Measurements from ENCODE around the gene PDCD6IP. TPM values are rescaled to one million over a fixed set of nuclear protein-coding genes. Genes with fewer than 3 reads are reported as not detected.

PDCD6IP gene
- total and polyA plus RNA-seq, 2 donors from 2014 or later = 47.2 to 240 TPM

DNA sequence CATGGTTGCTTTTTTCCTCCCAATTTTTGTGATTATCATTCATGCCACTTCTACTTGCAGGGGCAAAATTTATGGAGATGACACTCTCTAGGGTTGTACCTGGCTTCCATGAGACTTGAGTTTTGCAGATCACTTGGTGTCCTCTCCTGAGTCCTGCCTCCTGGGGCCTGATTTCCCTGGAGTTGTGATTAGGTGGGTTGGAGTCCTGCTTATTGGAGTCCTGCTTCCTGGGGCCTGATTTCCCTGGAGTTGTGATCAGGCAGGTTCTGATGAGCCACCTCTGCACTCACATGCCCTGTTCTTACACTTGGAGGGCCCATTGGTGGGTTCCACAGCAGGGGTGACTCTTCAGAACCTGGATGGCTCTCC, 102.0 kb downstream of the PDCD6IP start:
- intact Hi-C loops (cut with DNase I) = no loop called here
- no peak for FAIRE-seq
- Histone ChIP-seq H3K4me3 (ENCODE audit: low read length in 3 of 3) (no peak overlapping the region), H3K4me1 (ENCODE audit: control insufficient read depth in 2 of 3, insufficient read depth in 2 of 3, low read depth in 1 of 3, low read length in 3 of 3) (no peaks in the 10 kb centered on the region), H3K27me3 (ENCODE audit: control insufficient read depth, insufficient read depth, low read length) (no peaks in the 10 kb centered on the region), H3K27ac (ENCODE audit: low read depth in 2 of 2, low read length in 2 of 2) (no peak overlapping the region), H3K9me3 (ENCODE audit: control insufficient read depth in 2 of 3, insufficient read depth in 1 of 3, low read length in 3 of 3) (no peaks in the 10 kb centered on the region), H3K36me3 (ENCODE audit: control insufficient read depth in 2 of 3, insufficient read depth in 3 of 3, low read length in 3 of 3) (no peaks in the 10 kb centered on the region), H3K9ac (ENCODE audit: low read length in 3 of 3) (no peak overlapping the region)
- no peak for DNase-seq
- TF ChIP-seq, protein P1, sequence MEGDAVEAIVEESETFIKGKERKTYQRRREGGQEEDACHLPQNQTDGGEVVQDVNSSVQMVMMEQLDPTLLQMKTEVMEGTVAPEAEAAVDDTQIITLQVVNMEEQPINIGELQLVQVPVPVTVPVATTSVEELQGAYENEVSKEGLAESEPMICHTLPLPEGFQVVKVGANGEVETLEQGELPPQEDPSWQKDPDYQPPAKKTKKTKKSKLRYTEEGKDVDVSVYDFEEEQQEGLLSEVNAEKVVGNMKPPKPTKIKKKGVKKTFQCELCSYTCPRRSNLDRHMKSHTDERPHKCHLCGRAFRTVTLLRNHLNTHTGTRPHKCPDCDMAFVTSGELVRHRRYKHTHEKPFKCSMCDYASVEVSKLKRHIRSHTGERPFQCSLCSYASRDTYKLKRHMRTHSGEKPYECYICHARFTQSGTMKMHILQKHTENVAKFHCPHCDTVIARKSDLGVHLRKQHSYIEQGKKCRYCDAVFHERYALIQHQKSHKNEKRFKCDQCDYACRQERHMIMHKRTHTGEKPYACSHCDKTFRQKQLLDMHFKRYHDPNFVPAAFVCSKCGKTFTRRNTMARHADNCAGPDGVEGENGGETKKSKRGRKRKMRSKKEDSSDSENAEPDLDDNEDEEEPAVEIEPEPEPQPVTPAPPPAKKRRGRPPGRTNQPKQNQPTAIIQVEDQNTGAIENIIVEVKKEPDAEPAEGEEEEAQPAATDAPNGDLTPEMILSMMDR (IDR thresholded peaks at IDR 0.05; ENCODE audit: borderline replicate concordance, extremely low read depth, insufficient read depth) = no peak

DNA sequence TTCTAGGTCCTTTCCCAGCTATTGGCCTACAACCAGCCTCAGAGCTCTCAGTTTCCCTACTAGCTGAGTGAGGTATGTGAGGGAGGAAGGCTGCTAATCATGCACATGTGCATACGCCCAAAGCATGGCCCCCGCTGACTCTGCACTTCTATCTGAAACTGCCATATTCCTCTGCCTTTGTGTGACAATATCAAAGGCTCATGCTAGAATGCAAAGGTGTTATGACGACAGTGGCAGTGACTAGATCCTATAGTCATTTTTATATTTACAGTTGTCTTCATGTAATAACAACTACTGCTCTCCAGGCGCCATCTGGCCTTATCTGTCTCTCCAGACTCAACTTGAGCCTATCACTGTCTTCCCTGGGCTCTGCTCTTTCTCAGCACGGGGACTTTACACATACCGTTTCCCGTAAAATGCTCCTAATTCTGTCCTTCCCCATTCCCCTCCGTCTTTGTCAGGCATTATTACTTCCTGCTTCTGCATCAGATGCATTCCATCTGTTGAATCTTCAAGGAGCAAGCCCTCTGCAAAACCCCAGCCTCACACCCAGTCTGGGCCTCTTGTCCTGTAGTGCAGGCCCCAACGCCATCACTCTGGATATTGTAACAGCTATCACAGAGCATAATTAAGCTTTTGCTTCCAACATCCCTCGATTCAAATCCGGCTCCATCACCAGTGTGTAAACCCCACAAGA, 102.5 kb downstream of the PDCD6IP start:
- FAIRE-seq (no peak), DNase-seq (peak in 1 of 5 donors; percentile 53)
- no peaks in the 10 kb centered on the region for H3K36me3 ChIP-seq (ENCODE audit: control insufficient read depth in 2 of 3, insufficient read depth in 3 of 3, low read length in 3 of 3)
- H3K9ac ChIP-seq (ENCODE audit: low read length in 3 of 3) = no peak overlapping the region
- H3K4me1 ChIP-seq (ENCODE audit: control insufficient read depth in 2 of 3, insufficient read depth in 2 of 3, low read depth in 1 of 3, low read length in 3 of 3) = no peaks in the 10 kb centered on the region
- TF ChIP-seq, protein P1 (IDR thresholded peaks at IDR 0.05; ENCODE audit: borderline replicate concordance, extremely low read depth, insufficient read depth) = no peak
- intact Hi-C loops (cut with DNase I) = no loop called here
- H3K4me3 ChIP-seq (ENCODE audit: low read length in 3 of 3) = no peak overlapping the region
- H3K27me3 ChIP-seq (ENCODE audit: control insufficient read depth, insufficient read depth, low read length) = no peaks in the 10 kb centered on the region
- no peak overlapping the region for H3K27ac ChIP-seq (ENCODE audit: low read depth in 2 of 2, low read length in 2 of 2)
- H3K9me3 ChIP-seq (ENCODE audit: control insufficient read depth in 2 of 3, insufficient read depth in 1 of 3, low read length in 3 of 3) = no peaks in the 10 kb centered on the region

DNA sequence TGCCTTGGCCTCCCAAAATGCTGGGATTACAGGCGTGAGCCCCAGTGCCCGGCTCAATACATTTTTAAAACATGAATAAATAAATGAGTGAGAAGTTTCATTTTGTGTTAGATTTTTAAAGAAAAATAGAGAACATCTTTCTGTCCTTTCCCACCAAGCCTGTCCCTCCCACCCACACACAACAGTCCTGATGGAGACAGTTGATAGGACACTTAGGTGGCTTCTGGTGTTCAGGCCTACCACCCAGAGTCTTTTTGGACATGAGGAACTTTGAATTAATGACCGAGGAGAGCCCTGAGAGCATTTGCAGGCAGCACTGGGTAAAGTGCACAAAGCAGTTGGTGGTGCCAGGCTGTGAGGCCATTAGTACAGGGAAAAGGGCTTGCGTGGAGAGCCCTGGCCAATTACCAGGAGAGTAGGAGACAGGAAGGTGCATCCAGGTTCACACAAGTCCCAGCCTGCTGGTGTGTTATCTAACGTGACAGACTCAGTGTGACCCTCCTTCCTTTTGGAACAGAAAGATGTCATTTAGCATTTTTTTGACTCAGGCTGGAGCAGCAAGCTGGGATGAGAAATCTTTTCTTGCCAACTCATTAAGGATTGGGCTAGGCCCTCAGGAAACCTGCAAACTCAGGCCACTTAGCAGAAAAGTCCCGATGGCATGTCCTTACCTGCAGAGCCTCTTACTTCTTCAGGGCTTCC, 103.6 kb downstream of the PDCD6IP start:
- Histone ChIP-seq H3K27me3 (ENCODE audit: control insufficient read depth, insufficient read depth, low read length) (no peaks in the 10 kb centered on the region), H3K9me3 (ENCODE audit: control insufficient read depth in 2 of 3, insufficient read depth in 1 of 3, low read length in 3 of 3) (no peaks in the 10 kb centered on the region), H3K4me3 (ENCODE audit: low read length in 3 of 3) (no peak overlapping the region), H3K4me1 (ENCODE audit: control insufficient read depth in 2 of 3, insufficient read depth in 2 of 3, low read depth in 1 of 3, low read length in 3 of 3) (no peaks in the 10 kb centered on the region), H3K9ac (ENCODE audit: low read length in 3 of 3) (no peak overlapping the region), H3K27ac (ENCODE audit: low read depth in 2 of 2, low read length in 2 of 2) (no peak overlapping the region), H3K36me3 (ENCODE audit: control insufficient read depth in 2 of 3, insufficient read depth in 3 of 3, low read length in 3 of 3) (no peaks in the 10 kb centered on the region)
- intact Hi-C loops (cut with DNase I) = no loop called here
- TF ChIP-seq, protein P1 (IDR thresholded peaks at IDR 0.05; ENCODE audit: borderline replicate concordance, extremely low read depth, insufficient read depth) = no peak
- DNase-seq (no peak), FAIRE-seq (no peak)
